B cell (primary cell): ENCODE results near the gene PLXNA1. TPM values are rescaled to one million over a fixed set of nuclear protein-coding genes. Genes with fewer than 3 reads are reported as not detected.

Experiments used
- ATAC-seq: fragments of 200-7000 bp; cut with Tn5 transposase; one replicate; pipeline ENCODE4 v1.10.0; 2021; ENCODE audit warnings: low read depth, mild to moderate bottlenecking, moderate number of reproducible peaks, moderate library complexity
- CTCF ChIA-PET: fragments of 350-600 bp; sonication (Branson Sonifier 250); formaldehyde crosslinking; loops from one replicate; lab custom pipeline; 2021; ENCODE audit warnings: antibody characterized with exemption, inconsistent platforms; lab: Charles Lee
- POLR2A ChIA-PET: fragments of 350-600 bp; sonication (Branson Sonifier 250); formaldehyde crosslinking; loops from one replicate; lab custom pipeline; 2021; ENCODE audit warnings: antibody characterized with exemption; lab: Charles Lee
- DNase-seq: peaks from one replicate; pipeline ENCODE4 v3.0.0; 2013
- H2AFZ ChIP-seq: 2 replicates; pipeline ENCODE4 v1.6.1; 2012; ENCODE audit warnings: mild to moderate bottlenecking, low read depth, low read length; ENCODE audit not compliant: insufficient read depth, poor library complexity, severe bottlenecking
- H3K27ac ChIP-seq, 2 donors: 1 replicate in 1 of 2; 2 replicates in 1 of 2; pipeline ENCODE4 v1.5.1; 2012 to 2013; ENCODE audit warnings: low read length in 2 of 2, mild to moderate bottlenecking in 2 of 2, moderate library complexity in 1 of 2
- H3K27me3 ChIP-seq, 4 experiments: fragments of 200-600 bp in 1 of 4; sonication (generic) in 1 of 4; replicated peaks in 1 of 4; 1 replicate in 2 of 4; 2 replicates in 2 of 4; pipeline versions ENCODE4 v1.6.1 to v1.7.0; 2013 to 2016; ENCODE audit warnings: low read length in 3 of 4, mild to moderate bottlenecking in 2 of 4, mixed read lengths in 1 of 4, moderate library complexity in 1 of 4; ENCODE audit not compliant: insufficient read depth in 4 of 4, control insufficient read depth in 3 of 4; ENCODE audit errors: control extremely low read depth in 1 of 4
- H3K36me3 ChIP-seq, 2 experiments: replicated peaks in 1 of 2; 1 replicate in 1 of 2; 2 replicates in 1 of 2; pipeline versions ENCODE4 v1.6.1 to v1.7.1; 2013; ENCODE audit warnings: low read length in 1 of 2; ENCODE audit not compliant: insufficient read depth in 2 of 2, control insufficient read depth in 1 of 2; ENCODE audit errors: control extremely low read depth in 1 of 2, extremely low read depth in 1 of 2
- H3K4me1 ChIP-seq, 2 donors: fragments of 200-600 bp in 1 of 2; sonication (generic) in 1 of 2; 1 replicate in 1 of 2; 2 replicates in 1 of 2; pipeline versions ENCODE4 v1.5.1 to v1.6.1; 2013 to 2017; ENCODE audit warnings: low read length in 2 of 2; ENCODE audit not compliant: control insufficient read depth in 2 of 2, insufficient read depth in 2 of 2
- H3K4me2 ChIP-seq: replicated peaks from 2 replicates; pipeline ENCODE3; 2012; ENCODE audit warnings: mild to moderate bottlenecking, low read depth, low read length; ENCODE audit not compliant: poor library complexity, severe bottlenecking
- H3K4me3 ChIP-seq, 5 experiments: fragments of 200-600 bp in 1 of 5; sonication (generic) in 1 of 5; 1 replicate in 3 of 5; 2 replicates in 2 of 5; pipeline versions ENCODE4 v1.5.1 to v1.7.0; 2011 to 2016; ENCODE audit warnings: low read length in 4 of 5, mild to moderate bottlenecking in 4 of 5, low read depth in 2 of 5, control low read depth in 1 of 5, moderate library complexity in 1 of 5; ENCODE audit not compliant: insufficient read depth in 1 of 5; ENCODE audit errors: control extremely low read depth in 1 of 5, extremely low read depth in 1 of 5
- H3K79me2 ChIP-seq: fragments of 200-600 bp; sonication (generic); one replicate; pipeline ENCODE4 v1.6.0; 2016; ENCODE audit warnings: low read length; ENCODE audit not compliant: control insufficient read depth, insufficient read depth
- H3K9ac ChIP-seq: fragments of 200-600 bp; sonication (generic); 2 replicates; pipeline ENCODE4 v1.6.1; 2017; ENCODE audit warnings: mild to moderate bottlenecking, low read length, moderate library complexity
- H3K9me3 ChIP-seq, 3 donors: one replicate each; pipeline versions ENCODE4 v1.6.1 to v1.7.1; 2013; ENCODE audit warnings: low read length in 2 of 3; ENCODE audit not compliant: control insufficient read depth in 2 of 3, insufficient read depth in 1 of 3; ENCODE audit errors: control extremely low read depth in 1 of 3
- H4K20me1 ChIP-seq: 2 replicates; pipeline ENCODE4 v1.6.0; 2012; ENCODE audit warnings: mild to moderate bottlenecking, low read length; ENCODE audit not compliant: insufficient read depth, control insufficient read depth, poor library complexity, severe bottlenecking
- H3K27ac Mint-ChIP-seq: one replicate; pipeline ENCODE4 v1.8.0; 2021; ENCODE audit warnings: mixed read lengths
- H3K27me3 Mint-ChIP-seq: one replicate; pipeline ENCODE4 v1.8.0; 2021; ENCODE audit warnings: mixed read lengths
- H3K4me1 Mint-ChIP-seq: one replicate; pipeline ENCODE4 v1.8.0; 2021; ENCODE audit warnings: mixed read lengths
- H3K4me3 Mint-ChIP-seq: one replicate; pipeline ENCODE4 v1.8.0; 2021; ENCODE audit warnings: mixed read lengths
- H3K9me3 Mint-ChIP-seq: one replicate; pipeline ENCODE4 v1.8.0; 2022; ENCODE audit warnings: mixed read lengths; ENCODE audit not compliant: insufficient read depth
- CTCF ChIP-seq: fragments of 200-600 bp; IDR thresholded peaks from one replicate; pipeline ENCODE4 v1.8.0; 2022; ENCODE audit warnings: antibody characterized with exemption, mild to moderate bottlenecking
- EZH2 ChIP-seq: IDR thresholded peaks from 2 replicates; pipeline ENCODE4 v1.6.1; 2012; ENCODE audit warnings: borderline replicate concordance, low read depth, mild to moderate bottlenecking, moderate library complexity, low read length; ENCODE audit not compliant: insufficient read depth, poor library complexity, severe bottlenecking
- WGBS: methylation state at CpG from one replicate; pipeline ENCODE4 v1.1.5; 2013; ENCODE audit warnings: missing lambda C conversion rate; ENCODE audit not compliant: insufficient coverage; 5-methylcytosine and 5-hydroxymethylcytosine counted together
- intact Hi-C: fragments of 100-400 bp; cut with micrococcal nuclease; formaldehyde crosslinking; loops from one replicate; pipeline ENCODE4 v1.10.0; 2022
- polyA plus RNA-seq: library from polyadenylated mRNA; depleted of rRNA; stranded (reverse); fragments of >200 nt; gene quantifications from 2 replicates; pipeline ENCODE4 v1.2.3, GENCODE V29; 2012
- total RNA-seq, 2 donors: library from RNA; stranded (reverse); fragments of 120-200 nt in 1 of 2; gene quantifications; 1 replicate in 1 of 2; 2 replicates in 1 of 2; pipeline versions ENCODE4 v1.2.3 to v1.2.4, GENCODE V29; 2013 to 2022

Gene PLXNA1
- total and polyA plus RNA-seq, 2 donors (not counting 1 experiment from before 2014, with no cell fraction given) = 6.7 to 22.3 TPM

- CTCF ChIA-PET = interaction anchor here (1.3 kb wide), 3 partner anchors 82 to 313 kb away, joined by 3 to 7 read pairs (median 3); no protein-coding TSS in a partner anchor
- WGBS = 33% methylated on average over 10 of the region's 10 CpGs
- no peak for ATAC-seq
These were observed 11.8 kb downstream of the PLXNA1 start for GRCh38 chr3:126994661-126995245.

More at GRCh38 chr3:126994661-126995245, 11.8 kb downstream of the PLXNA1 start:
- H3K27ac ChIP-seq = no peak overlapping the region
- no peak for DNase-seq
- intact Hi-C loops = no loop called here
- POLR2A ChIA-PET = no interaction called here
- no peak overlapping the region for H3K9ac ChIP-seq
- TF ChIP-seq CTCF (no peak), EZH2 (no peak)
- Mint-ChIP-seq H3K27ac (no peak overlapping the region), H3K4me3 (no peak overlapping the region), H3K27me3 (no peaks in the 10 kb centered on the region), H3K4me1 (peaks cover 11% of the 10 kb centered on the region), H3K9me3 (no peaks in the 10 kb centered on the region)
- peak overlapping the region; percentile 27 for H3K4me2 ChIP-seq
- H3K4me3 ChIP-seq = no peak overlapping the region
- peaks cover 0 to 11% of the 10 kb centered on the region in 2 donors for H3K4me1 ChIP-seq
- H3K79me2 ChIP-seq = no peaks in the 10 kb centered on the region
- no peaks in the 10 kb centered on the region for H4K20me1 ChIP-seq
- no peaks in the 10 kb centered on the region for H3K36me3 ChIP-seq
- peaks cover 0 to 3% (median 0%) of the 10 kb centered on the region in 3 donors for H3K9me3 ChIP-seq
- H2AFZ ChIP-seq = no peak overlapping the region
- peaks cover 0 to 2% (median 0%) of the 10 kb centered on the region in 4 experiments for H3K27me3 ChIP-seq
